Osteoblast (primary cell): ENCODE data around the gene JADE2. TPM values are rescaled to one million over a fixed set of nuclear protein-coding genes. Genes with fewer than 3 reads are reported as not detected.

ENCODE experiments used
- DNase-seq: peaks from one replicate; pipeline ENCODE4 v3.0.0; 2011; ENCODE audit warnings: low spot score, mixed read lengths; ENCODE audit not compliant: insufficient read length; ENCODE audit errors: missing footprints
- H2AFZ ChIP-seq: 2 replicates; pipeline ENCODE4 v1.6.0; 2011; ENCODE audit warnings: mild to moderate bottlenecking, low read length
- H3K27ac ChIP-seq: 2 replicates; pipeline ENCODE4 v1.5.1; 2011; ENCODE audit warnings: mild to moderate bottlenecking, low read depth, low read length, moderate library complexity
- H3K27me3 ChIP-seq: 2 replicates; pipeline ENCODE4 v1.6.0; 2012; ENCODE audit warnings: mild to moderate bottlenecking, control low read depth, inconsistent platforms, low read length, moderate library complexity; ENCODE audit not compliant: insufficient read depth
- H3K36me3 ChIP-seq: 2 replicates; pipeline ENCODE4 v1.5.1; 2011; ENCODE audit warnings: mild to moderate bottlenecking, low read length, control low read depth, moderate library complexity; ENCODE audit not compliant: insufficient read depth
- H3K4me1 ChIP-seq: 2 replicates; pipeline ENCODE4 v1.5.1; 2011; ENCODE audit warnings: mild to moderate bottlenecking, low read length, control low read depth, moderate library complexity; ENCODE audit not compliant: insufficient read depth
- H3K4me2 ChIP-seq: 2 replicates; pipeline ENCODE4 v1.6.0; 2011; ENCODE audit warnings: mild to moderate bottlenecking, low read length; ENCODE audit not compliant: insufficient read depth
- H3K4me3 ChIP-seq: fragments of 200-600 bp; sonication (generic); 3 replicates; pipeline ENCODE4 v1.5.1; 2012; ENCODE audit warnings: mild to moderate bottlenecking, low read length, inconsistent platforms; ENCODE audit not compliant: insufficient read depth
- H3K79me2 ChIP-seq: 2 replicates; pipeline ENCODE4 v1.6.0; 2012; ENCODE audit warnings: mild to moderate bottlenecking, low read length, control low read depth, inconsistent platforms; ENCODE audit not compliant: insufficient read depth
- H3K9me3 ChIP-seq: 2 replicates; pipeline ENCODE4 v1.5.1; 2011; ENCODE audit warnings: low read depth, low read length, control low read depth
- H4K20me1 ChIP-seq: 2 replicates; pipeline ENCODE4 v1.6.0; 2012; ENCODE audit warnings: mild to moderate bottlenecking, low read length, control low read depth; ENCODE audit not compliant: insufficient read depth
- total RNA-seq: library from RNA; depleted of rRNA; stranded (reverse); fragments of >200 nt; gene quantifications from 2 replicates; pipeline ENCODE4 v1.2.3, GENCODE V29; 2012
- TF ChIP-seq, protein P1 (sequence below): IDR thresholded peaks from 2 replicates; pipeline ENCODE4 v1.5.1; 2011; ENCODE audit warnings: mild to moderate bottlenecking, low read depth, low read length, moderate library complexity; ENCODE audit errors: extremely low read depth

JADE2 gene
- total RNA-seq, 1 donor, result 26.8 TPM

DNA sequence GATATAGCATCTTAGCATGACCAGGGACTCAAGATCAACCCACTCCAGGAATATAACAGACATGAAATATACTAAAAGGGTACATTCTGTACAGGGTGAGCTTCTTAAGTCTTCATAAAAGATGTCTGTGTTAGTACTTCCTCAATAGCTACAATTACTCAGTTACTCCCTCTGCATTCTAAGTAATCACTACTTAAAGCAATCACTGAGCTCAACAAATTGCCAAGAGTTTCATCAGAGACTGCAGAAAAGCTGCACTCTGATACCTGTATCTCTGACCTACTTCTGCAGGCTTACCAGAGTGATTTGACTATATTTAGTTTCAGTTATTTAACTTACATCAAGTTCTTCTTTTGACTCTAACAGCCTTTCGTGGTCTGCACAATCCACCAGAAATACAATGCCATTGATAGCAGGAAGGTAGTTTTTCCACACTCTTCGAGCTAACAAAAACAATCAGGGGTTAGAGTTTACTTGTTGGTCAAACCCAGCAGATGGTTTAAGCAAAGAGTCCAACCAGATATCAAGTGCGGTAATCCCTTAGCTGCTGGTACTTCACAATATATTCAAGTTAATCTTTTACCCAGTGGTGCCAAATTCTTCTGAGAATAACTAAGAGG lies 83.9 kb downstream of the JADE2 start:
- no peaks in the 10 kb centered on the region for H4K20me1 ChIP-seq
- H3K9me3 ChIP-seq, result no peaks in the 10 kb centered on the region
- H3K27ac ChIP-seq, result no peak overlapping the region
- H3K4me1 ChIP-seq, result no peaks in the 10 kb centered on the region
- H3K36me3 ChIP-seq, result peaks cover 68% of the 10 kb centered on the region
- no peak overlapping the region for H3K4me2 ChIP-seq
- DNase-seq, result no peak
- H2AFZ ChIP-seq, result no peak overlapping the region
- TF ChIP-seq, protein P1, sequence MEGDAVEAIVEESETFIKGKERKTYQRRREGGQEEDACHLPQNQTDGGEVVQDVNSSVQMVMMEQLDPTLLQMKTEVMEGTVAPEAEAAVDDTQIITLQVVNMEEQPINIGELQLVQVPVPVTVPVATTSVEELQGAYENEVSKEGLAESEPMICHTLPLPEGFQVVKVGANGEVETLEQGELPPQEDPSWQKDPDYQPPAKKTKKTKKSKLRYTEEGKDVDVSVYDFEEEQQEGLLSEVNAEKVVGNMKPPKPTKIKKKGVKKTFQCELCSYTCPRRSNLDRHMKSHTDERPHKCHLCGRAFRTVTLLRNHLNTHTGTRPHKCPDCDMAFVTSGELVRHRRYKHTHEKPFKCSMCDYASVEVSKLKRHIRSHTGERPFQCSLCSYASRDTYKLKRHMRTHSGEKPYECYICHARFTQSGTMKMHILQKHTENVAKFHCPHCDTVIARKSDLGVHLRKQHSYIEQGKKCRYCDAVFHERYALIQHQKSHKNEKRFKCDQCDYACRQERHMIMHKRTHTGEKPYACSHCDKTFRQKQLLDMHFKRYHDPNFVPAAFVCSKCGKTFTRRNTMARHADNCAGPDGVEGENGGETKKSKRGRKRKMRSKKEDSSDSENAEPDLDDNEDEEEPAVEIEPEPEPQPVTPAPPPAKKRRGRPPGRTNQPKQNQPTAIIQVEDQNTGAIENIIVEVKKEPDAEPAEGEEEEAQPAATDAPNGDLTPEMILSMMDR, result no peak
- H3K27me3 ChIP-seq, result no peaks in the 10 kb centered on the region
- no peak overlapping the region for H3K4me3 ChIP-seq
- H3K79me2 ChIP-seq, result no peaks in the 10 kb centered on the region

GRCh38 chr5:134610725-134611124 lies 85.3 kb downstream of the JADE2 start:
- H3K36me3 ChIP-seq, result peaks cover 57% of the 10 kb centered on the region
- TF ChIP-seq, protein P1, result no peak
- H3K4me2 ChIP-seq, result no peak overlapping the region
- no peak overlapping the region for H3K27ac ChIP-seq
- no peaks in the 10 kb centered on the region for H3K9me3 ChIP-seq
- H3K79me2 ChIP-seq, result no peaks in the 10 kb centered on the region
- DNase-seq, result no peak
- no peaks in the 10 kb centered on the region for H3K27me3 ChIP-seq
- no peaks in the 10 kb centered on the region for H4K20me1 ChIP-seq
- H2AFZ ChIP-seq, result no peak overlapping the region
- no peaks in the 10 kb centered on the region for H3K4me1 ChIP-seq
- H3K4me3 ChIP-seq, result no peak overlapping the region

DNA sequence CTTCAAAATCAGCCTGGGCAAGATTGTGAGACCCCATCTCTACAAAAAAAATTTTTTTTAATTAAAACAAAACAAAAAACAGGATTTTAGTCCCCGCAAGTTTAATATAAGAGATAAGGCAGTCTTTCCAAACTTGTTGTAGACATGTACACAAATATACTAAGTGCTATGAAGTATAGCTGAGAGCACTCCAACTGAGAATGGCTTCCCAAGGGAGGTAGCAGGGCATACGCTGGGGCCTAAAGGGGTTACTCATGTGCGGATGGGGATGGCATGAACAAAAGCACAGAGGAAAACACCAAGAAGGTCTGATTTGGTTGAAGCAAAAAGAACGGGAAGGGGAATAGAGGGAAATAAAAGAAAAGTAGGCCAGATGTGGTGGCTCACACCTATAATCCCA lies 86.0 kb downstream of the JADE2 start:
- Histone ChIP-seq H3K27ac (no peak overlapping the region), H2AFZ (no peak overlapping the region), H3K4me1 (no peaks in the 10 kb centered on the region), H4K20me1 (no peaks in the 10 kb centered on the region), H3K27me3 (no peaks in the 10 kb centered on the region), H3K36me3 (peaks cover 49% of the 10 kb centered on the region), H3K9me3 (no peaks in the 10 kb centered on the region), H3K79me2 (no peaks in the 10 kb centered on the region), H3K4me2 (no peak overlapping the region), H3K4me3 (no peak overlapping the region)
- TF ChIP-seq, protein P1, result no peak
- DNase-seq, result no peak

DNA sequence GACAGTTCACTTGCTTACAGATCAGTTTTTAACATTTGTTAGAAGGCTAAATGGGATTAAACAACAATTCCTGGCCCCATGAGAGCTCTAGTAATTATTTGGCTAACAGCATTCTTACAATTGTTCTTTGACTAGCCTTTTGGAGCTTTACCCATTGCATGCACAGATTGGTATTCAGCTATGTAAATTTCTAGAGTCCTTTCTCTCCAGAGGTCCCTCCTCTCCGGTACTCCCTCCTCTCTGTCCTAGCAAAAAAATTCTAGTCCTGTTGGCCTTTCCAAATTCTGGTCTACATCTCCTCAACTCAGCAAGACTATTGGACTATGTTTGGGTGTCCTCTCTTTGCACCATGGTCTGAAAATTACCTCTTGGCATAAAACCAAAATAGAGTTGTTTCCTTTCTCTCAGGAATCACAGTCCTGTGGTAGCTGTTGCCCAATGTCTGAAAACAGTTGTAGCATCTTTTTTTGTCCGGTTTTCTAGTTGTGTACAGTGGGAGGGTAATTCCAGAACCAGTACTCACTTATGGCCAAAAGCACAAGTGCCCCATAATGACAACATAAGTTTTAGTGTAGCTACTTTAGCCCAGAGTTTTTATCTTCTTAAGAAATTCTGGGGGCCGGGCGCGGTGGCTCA lies 89.1 kb downstream of the JADE2 start:
- H3K4me1 ChIP-seq, result no peaks in the 10 kb centered on the region
- no peak overlapping the region for H3K27ac ChIP-seq
- H3K9me3 ChIP-seq, result no peaks in the 10 kb centered on the region
- no peaks in the 10 kb centered on the region for H3K27me3 ChIP-seq
- no peaks in the 10 kb centered on the region for H3K79me2 ChIP-seq
- H2AFZ ChIP-seq, result no peak overlapping the region
- no peak for DNase-seq
- H3K4me3 ChIP-seq, result no peak overlapping the region
- H4K20me1 ChIP-seq, result no peaks in the 10 kb centered on the region
- H3K4me2 ChIP-seq, result no peak overlapping the region
- TF ChIP-seq, protein P1, result no peak
- H3K36me3 ChIP-seq, result peaks cover 38% of the 10 kb centered on the region
